Stomach (tissue), 4 donors: ENCODE results near the gene URAD.

ENCODE experiments used
- POLR2A ChIP-seq, 4 donors: fragments of 450-650 bp; IDR thresholded peaks; one replicate each; pipeline ENCODE4 v1.6.1; 2016; ENCODE audit warnings: antibody characterized with exemption in 4 of 4, control low read depth in 2 of 4, mild to moderate bottlenecking in 1 of 4, moderate library complexity in 1 of 4
- TF ChIP-seq, protein P1 (sequence below), 7 experiments: fragments of 450-650 bp in 4 of 7; fragments of 200-600 bp in 3 of 7; sonication (generic) in 3 of 7; IDR thresholded peaks; one replicate each; pipeline ENCODE4 v1.5.1; 2016 to 2019; ENCODE audit warnings: antibody characterized with exemption in 7 of 7, control low read depth in 2 of 7, mild to moderate bottlenecking in 1 of 7

DNA sequence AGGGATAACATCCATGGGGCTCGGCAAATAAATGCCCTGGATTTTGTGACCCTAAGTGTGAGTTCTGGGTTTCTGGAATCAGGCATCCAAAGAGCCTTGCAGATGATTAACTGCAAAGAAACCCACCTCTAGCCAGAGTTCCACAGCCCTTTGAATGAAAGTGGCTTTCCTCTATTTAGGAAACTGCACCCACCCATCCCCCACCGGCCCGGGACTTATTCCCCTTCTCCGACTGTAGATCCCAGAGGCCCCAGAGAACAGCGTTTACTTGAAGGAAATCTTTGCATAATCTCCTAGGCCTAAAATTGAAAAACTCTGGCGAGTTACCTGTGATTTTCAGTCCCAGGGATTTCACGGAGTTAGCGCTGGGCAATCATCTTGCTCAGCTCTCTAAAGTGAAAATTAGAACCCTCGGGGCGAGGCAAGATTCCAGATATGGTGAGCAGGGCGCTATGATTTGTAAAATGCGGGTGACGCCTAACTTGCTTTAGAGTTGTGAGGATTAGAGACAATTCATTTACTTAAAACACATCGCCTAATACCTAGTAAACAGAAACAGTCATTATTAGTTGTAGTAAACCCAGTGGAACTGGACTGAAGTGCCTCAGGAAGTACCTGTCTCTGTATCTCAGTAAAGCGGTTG lies 9.4 kb downstream of the URAD start:
- TF ChIP-seq, protein P1, sequence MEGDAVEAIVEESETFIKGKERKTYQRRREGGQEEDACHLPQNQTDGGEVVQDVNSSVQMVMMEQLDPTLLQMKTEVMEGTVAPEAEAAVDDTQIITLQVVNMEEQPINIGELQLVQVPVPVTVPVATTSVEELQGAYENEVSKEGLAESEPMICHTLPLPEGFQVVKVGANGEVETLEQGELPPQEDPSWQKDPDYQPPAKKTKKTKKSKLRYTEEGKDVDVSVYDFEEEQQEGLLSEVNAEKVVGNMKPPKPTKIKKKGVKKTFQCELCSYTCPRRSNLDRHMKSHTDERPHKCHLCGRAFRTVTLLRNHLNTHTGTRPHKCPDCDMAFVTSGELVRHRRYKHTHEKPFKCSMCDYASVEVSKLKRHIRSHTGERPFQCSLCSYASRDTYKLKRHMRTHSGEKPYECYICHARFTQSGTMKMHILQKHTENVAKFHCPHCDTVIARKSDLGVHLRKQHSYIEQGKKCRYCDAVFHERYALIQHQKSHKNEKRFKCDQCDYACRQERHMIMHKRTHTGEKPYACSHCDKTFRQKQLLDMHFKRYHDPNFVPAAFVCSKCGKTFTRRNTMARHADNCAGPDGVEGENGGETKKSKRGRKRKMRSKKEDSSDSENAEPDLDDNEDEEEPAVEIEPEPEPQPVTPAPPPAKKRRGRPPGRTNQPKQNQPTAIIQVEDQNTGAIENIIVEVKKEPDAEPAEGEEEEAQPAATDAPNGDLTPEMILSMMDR (IDR thresholded peaks at IDR 0.05), result no peak
- TF ChIP-seq POLR2A (IDR thresholded peaks at IDR 0.05), result no peak
